HG03457 (cell line): ENCODE measurements around the gene PAK4.

Experiments
- ATAC-seq: cut with Tn5 transposase; IDR thresholded peaks from one replicate; pipeline ENCODE4 v1.9.1; 2021; ENCODE audit warnings: moderate number of reproducible peaks; ENCODE audit not compliant: unreplicated experiment

Gene PAK4

GRCh38 chr19:39145180-39145953 lies 19.8 kb downstream of the PAK4 start:
- ATAC-seq, result no peak

GRCh38 chr19:39146091-39146490 lies 20.5 kb downstream of the PAK4 start:
- ATAC-seq, result no peak

- ATAC-seq, result no peak
Observed at GRCh38 chr19:39146686-39147450, 21.3 kb downstream of the PAK4 start.

DNA sequence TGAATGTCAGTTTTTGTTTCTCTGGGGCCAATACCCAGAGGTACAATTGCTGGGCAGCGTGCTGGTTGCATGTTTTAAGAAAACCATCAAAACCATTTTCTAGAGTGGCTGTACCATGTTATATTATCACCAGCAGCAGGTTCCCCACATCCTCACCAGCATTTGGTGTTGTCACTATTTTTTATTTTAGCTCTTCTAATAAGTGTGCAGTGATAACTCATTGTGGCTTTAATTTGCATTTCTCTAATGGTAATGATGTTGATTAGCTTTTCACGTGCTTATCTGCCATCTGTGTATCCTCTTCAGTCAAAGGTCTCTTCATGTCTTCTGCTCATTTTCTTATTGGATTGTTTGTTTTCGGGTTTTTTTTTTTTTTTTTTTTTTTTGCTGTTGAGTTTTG lies 21.9 kb downstream of the PAK4 start:
- ATAC-seq, result no peak

- no peak for ATAC-seq
Observed at GRCh38 chr19:39148939-39149529, 23.4 kb downstream of the PAK4 start.

- no peak for ATAC-seq
Observed at GRCh38 chr19:39150235-39150634, 24.6 kb downstream of the PAK4 start.

DNA sequence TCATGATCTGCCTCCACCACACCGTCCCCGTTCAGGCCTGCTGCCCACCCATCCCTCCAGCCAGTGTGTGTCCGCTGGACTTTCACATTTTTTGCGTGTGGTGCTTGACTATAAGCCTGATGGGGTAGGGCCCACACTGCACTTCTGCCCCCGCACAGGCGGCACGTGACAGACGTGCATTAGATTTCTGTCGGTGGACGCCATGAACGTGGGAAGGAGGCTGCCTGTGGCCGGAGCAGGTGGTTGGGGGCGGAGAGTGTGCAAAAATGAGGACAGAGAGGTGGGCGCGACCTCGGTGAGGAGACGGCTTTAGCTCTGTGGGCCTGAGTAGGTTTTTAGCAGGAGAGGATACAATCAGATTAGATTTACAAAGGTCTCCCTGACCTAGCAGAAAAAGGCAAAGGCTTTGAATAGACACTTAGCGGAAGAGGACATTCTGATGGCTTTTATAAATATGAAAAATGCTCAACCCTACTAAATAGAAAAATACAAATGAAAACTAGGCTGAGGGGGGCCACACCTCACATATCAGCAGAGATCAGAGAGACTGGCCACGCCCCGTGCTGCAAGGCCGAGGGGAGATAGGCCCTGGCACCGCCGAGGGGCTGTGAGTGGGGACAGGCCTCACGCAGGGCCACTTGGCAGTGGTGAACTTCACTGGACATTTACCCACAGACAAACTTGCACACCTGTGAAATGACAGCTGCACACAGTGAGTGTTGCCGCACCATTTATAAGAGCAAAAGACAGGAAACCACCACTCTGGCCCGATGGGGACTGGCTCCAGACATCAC lies 25.4 kb downstream of the PAK4 start:
- ATAC-seq, result no peak

DNA sequence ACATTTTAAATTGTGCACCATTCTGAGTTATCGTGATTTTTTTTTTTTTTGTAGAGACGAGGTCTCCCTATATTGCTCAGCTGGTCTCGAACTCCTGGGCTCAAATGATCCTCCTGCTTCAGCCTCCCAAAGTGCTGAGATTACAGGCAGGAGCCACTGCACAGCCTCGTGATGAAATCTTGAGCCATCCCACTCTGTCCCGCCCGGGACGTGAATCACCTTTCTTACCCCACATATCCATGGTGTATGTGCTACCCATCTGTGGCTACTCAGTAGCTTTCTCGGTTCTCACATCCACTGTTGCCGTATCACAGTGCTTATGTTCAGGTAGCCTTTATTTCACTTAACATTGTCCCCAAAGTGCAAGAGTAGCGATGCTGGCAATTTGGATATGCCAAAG lies 26.5 kb downstream of the PAK4 start:
- no peak for ATAC-seq

- ATAC-seq, result no peak
Observed at GRCh38 chr19:39154100-39154628, 28.6 kb downstream of the PAK4 start.

- no peak for ATAC-seq
Observed at GRCh38 chr19:39154629-39155100, 29.1 kb downstream of the PAK4 start.

DNA sequence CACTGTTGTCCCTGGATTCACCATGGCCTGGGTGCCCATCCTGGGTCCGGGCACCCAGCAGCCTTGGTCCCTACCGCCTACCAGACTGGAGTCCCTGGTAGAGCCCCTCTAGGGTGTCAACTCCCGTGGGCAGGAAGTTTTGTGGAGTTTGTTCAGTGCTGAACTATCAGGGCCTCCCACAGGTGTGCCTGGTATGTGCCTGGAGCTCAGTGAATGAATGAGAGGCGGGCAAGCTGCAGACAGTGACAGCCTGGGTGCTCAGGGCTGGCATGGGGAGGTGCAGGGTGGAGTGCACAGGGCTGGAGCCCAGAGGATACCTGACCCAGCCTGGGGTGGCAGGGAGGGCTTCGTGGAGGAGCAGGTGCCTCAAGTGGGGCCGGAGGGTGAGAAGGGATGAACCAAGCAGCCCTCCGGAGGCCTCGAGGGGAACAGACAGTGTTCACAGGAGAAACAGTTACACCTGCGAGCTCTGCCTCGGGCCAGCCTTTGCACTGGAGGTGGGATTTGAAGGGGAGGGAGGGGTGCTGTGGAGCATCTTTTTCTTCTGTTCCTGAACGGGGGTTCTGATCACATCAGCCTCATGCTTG lies 29.6 kb downstream of the PAK4 start:
- no peak for ATAC-seq

DNA sequence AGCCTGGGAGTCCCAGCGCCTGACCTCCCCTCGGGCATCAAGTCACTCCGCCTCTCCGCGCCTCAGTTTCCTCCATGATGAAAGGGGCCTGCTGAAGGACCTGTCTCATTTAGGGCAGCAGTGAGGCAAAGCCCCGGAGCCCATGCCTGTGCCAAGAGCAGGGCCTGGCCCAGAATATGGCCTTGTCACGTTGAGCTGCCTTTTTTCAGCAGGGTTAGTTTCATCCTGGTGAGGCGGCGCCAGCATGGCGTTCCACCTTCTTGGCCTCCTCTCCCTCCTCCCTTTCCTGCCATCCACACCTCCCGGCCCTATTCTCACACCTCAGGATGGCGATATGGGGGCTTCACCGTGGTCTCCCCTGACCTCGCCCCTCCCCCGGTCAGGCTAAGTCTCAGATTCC lies 30.2 kb downstream of the PAK4 start:
- no peak for ATAC-seq

DNA sequence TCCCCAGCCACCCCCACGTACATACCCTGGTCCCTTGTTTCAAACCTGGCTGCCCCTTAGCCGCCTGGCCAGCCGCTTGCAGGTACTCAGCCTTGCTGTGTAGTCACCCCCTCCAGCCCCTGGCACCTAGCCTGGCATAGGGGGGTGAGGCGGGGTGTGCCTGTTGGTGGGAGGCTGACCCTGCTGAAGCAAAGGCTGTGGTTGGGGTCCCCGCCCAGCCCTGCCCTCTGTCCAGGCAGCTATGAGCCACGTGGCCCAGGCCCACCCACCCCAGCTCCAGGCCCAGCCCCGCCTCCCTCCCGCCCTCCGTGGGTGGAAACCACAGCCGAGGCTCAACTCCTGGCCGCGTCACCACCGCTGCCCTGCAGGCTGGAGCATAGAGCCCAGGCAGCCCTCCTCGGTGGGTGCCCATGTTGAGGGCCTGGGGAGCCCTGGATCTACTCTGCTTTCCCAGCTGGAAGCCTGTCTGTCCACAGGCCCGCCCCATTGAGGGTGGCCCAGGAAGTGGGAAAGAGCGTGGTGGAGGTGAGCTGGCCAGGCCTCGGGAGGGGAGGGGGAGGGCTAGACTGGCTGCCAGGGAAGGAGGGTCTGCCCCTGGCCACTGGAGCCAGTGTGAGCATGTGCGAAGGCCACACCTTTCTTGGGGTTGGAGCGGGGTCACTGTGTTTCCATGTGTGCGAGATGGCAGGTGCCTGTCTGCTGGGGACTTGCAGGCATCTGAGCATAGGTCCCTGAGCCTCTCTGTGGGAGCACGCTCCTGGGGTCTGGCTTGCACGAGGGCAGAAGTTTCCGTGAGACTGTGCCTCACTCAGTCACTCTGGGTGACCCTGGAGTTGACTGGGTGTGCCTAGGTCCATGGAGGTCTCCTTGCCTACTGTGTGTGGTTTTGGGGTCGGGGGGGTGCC lies 31.0 kb downstream of the PAK4 start:
- no peak for ATAC-seq

DNA sequence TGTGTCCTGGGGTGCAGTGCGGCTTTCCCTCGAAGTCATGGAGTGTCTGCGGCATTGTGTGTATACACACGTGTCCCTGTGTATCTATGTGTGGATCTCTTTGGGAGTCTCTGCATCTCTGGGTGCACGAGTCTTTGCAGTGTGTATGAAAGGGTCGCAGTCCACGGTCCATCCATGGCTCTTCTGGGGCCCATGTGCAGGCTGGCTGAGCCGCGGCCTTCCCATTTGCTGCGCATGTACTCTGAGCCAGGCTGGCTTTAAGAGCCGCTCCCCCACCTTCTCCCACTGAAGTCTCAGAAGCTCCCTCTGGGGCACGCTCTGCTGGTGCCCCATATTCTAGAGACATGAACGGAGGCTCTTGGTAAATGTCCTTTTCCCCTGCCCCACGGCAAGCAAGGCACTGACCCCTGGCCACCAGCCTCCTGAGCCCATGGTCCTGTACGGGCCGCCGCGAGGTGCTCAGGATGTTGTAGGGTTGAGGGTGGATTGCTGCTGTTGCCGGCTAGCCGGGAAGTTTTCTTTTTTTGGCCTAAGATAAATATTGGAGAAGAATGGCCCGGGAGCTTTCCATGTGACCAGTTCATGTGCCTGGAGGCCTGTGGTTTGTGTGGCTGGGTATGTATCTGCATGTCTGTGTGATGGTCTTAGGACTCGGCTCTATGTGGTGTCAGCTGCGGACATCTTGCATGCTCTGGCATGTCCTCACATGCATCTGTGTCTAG lies 31.9 kb downstream of the PAK4 start:
- ATAC-seq, result no peak

GRCh38 chr19:39157997-39158389 lies 32.4 kb downstream of the PAK4 start:
- ATAC-seq, result no peak

DNA sequence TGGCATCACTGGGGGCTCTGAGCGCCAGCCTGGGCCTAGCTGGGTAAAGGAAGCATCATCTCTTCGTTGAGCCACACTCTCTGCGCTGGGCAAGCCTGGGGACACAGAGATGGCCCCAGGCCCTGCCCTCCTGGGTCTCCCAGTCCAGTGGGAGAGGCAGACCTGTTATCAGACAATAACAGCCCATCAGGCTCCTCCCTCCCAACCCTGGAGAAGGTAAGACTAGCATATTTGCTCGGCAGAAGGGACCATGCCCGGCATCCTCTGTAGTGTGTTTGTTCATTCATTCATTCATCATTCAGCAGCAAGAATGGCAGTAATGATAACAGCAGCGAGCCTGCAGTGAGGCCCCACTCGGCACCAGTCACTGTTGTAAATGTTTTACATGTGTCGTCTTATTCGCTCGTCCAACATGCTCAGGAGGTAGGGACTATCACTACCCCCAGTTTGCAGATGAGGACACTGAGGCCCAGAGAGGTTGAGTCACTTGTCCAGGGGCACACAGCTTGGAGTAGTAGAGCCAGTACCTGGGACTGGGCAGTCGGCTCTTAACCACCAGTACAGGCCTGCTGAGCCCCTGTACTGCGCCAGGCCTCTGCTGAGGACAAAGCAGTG lies 33.2 kb downstream of the PAK4 start:
- ATAC-seq, result no peak

DNA sequence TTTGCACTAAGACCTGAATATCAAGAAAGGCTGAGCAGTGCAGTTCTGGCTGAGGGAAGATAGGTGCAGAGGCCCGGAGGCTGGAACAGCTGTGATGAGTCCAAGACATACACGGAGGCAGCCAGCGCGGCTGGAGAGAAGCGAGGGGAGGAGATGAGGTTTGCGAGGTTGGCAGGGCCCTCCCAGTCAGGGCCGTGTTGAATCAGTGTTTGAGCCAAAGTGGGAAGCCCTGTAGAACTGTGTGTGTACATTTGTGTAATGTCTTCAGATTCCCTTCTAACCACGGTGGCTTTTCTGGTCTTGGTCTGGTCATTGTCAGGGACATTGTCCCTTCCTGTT lies 34.9 kb downstream of the PAK4 start:
- no peak for ATAC-seq

DNA sequence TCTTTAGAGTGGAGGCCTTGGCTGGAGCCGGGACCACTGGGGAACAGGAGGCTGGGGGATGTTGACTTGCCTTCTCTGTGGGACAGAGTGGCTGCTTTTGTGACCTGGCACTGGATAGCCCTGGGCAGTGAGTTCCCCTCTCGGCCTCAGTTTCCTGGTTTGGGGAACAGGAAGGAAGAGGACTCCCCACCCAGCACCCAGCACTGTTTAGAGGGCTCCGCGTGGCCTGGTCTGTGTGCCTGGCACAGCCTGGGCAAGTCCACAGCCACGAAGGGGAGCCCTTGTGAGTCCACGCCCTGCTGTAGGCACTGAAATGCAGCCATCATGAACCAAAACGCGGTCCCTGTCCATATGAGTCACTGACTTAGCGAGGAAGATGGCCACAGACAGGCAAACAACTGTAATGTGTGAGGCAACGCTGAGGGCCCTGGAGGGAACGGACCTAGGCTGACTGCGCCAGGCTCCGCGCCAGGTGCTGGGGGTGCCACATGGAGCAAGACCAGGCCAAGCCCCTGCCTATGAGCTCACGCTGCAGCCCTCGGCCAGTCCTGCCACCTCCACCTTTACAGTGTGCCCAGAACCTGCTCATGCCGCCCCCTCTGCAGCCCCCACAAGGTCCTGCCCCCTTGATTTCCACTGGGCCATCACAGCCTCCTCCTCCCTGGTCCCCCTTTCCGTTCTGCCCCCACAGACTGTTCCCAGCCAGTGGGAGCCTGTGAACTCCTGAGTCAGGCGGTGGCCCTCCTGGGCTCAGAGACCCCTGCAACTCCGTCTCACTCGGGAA lies 35.5 kb downstream of the PAK4 start:
- no peak for ATAC-seq
